ENCODE results near the gene THRAP3. TPM values are rescaled to one million over a fixed set of nuclear protein-coding genes. Genes with fewer than 3 reads are reported as not detected.

Gene THRAP3
- total and polyA plus RNA-seq, 2 of the 8 experiments (the other 6 are each of a cell fraction or from before 2014, with no cell fraction given): 40.2 to 183 TPM

DNA sequence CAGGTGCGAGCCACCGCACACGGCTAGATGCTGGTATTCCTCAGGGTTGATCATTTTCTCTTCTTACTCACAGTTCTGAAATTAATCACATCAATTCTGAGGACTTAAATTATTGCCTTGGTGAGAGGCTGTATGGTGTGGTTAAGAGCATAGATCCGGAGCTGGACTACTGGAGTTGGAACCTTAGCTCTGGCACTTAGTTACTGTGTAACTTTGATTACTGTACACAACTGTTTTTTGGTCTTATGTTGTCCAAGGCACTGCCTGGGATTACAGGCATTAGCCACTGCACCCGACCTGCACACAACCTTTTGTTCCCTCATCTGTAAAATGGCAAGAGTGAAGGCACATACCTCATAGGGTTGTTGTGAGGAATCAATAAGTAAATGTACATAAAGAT lies 25.6 kb upstream of the THRAP3 start:
- no peak overlapping the region for H3K4me2 ChIP-seq (ENCODE audit: insufficient read depth in 1 of 2, low read depth in 2 of 2, low read length in 2 of 2)
- 90% methylated on average over 5 of the region's 5 CpGs; no CpG with 5 or more reads in 1 of the 2 experiments for WGBS, 2 experiments (ENCODE audit: extremely low coverage in 1 of 2, insufficient coverage in 1 of 2, insufficient read length in 1 of 2, insufficient replicate concordance in 2 of 2, low coverage in 1 of 2, low lambda C conversion rate in 2 of 2, missing lambda C conversion rate in 1 of 2)
- H2BK5ac ChIP-seq (ENCODE audit: low read depth, low read length): no peak overlapping the region
- H3K4ac ChIP-seq (replicated peaks; ENCODE audit: insufficient read length, low read depth, low read length): no peak overlapping the region
- no peak overlapping the region for H2BK20ac ChIP-seq (ENCODE audit: low read length)
- no peak overlapping the region for H3K27ac ChIP-seq (ENCODE audit: low read depth, low read length)
- no peak for DNase-seq (ENCODE audit: low read depth in 1 of 2, low spot score in 2 of 2)
- no peaks in the 10 kb centered on the region; a peak in 1 of 4 replicates for H3K9me3 ChIP-seq (ENCODE audit: insufficient read depth in 2 of 2, low read depth in 1 of 2, low read length in 1 of 2)
- no peak overlapping the region for H4K8ac ChIP-seq (ENCODE audit: extremely low read depth, insufficient read depth, low read length)
- H3K4me1 ChIP-seq (replicated peaks in 1 of 4; ENCODE audit: control insufficient read depth in 3 of 4, insufficient read depth in 4 of 4, low read length in 3 of 4): peaks cover 0 to 5% (median 0%) of the 10 kb centered on the region in 4 experiments; a peak in 2 of 7 replicates
- no peaks in the 10 kb centered on the region for H3K27me3 ChIP-seq (replicated peaks in 1 of 4; ENCODE audit: control insufficient read depth in 3 of 4, extremely low read depth in 1 of 4, insufficient read depth in 3 of 4, low read length in 3 of 4)
- no peaks in the 10 kb centered on the region for H3K79me2 ChIP-seq (ENCODE audit: control insufficient read depth in 1 of 2, insufficient read depth in 2 of 2, low read length in 2 of 2)
- H3K36me3 ChIP-seq (ENCODE audit: control insufficient read depth in 2 of 4, insufficient read depth in 4 of 4, low read length in 3 of 4): no peaks in the 10 kb centered on the region
- ChIA-PET POLR2A (ENCODE audit: partially characterized antibody) (interaction anchor here (1.0 kb wide), 1 partner anchor 10 kb away, joined by 3 read pairs; no protein-coding TSS in a partner anchor), CTCF (ENCODE audit: partially characterized antibody) (interaction anchor here (0.7 to 4.3 kb wide), 4 partner anchors 11 to 87 kb away, joined by 3 to 17 read pairs (median 8); no protein-coding TSS in a partner anchor)
- H2BK15ac ChIP-seq (ENCODE audit: low read length): no peak overlapping the region
- no peak overlapping the region for H3K4me3 ChIP-seq (ENCODE audit: extremely low read depth in 1 of 4, insufficient read depth in 2 of 4, low read depth in 3 of 4, low read length in 4 of 4)
- H2AFZ ChIP-seq (ENCODE audit: low read length): no peak overlapping the region
- no peak overlapping the region for H2BK12ac ChIP-seq (ENCODE audit: low read depth, low read length)
- no peak for FAIRE-seq
- no peak overlapping the region for H3K56ac ChIP-seq (replicated peaks; ENCODE audit: insufficient read length, low read depth, low read length)
- H3K14ac ChIP-seq (ENCODE audit: insufficient read length): no peak overlapping the region
- H3K23me2 ChIP-seq (ENCODE audit: low read depth, low read length): no peaks in the 10 kb centered on the region
- TF ChIP-seq ZNF274 (IDR thresholded peaks at IDR 0.05; ENCODE audit: borderline replicate concordance, extremely low read depth, low read length): no peak
- H2BK120ac ChIP-seq (replicated peaks; ENCODE audit: low read depth, low read length): no peak overlapping the region
- no peaks in the 10 kb centered on the region for H3K79me1 ChIP-seq (ENCODE audit: low read depth, low read length)
- H2AK5ac ChIP-seq (ENCODE audit: low read depth, low read length): no peak overlapping the region
- H4K20me1 ChIP-seq (replicated peaks in 1 of 2; ENCODE audit: control insufficient read depth in 1 of 2, insufficient read depth in 2 of 2, low read length in 2 of 2): no peaks in the 10 kb centered on the region
- no peak overlapping the region for H4K91ac ChIP-seq (replicated peaks; ENCODE audit: insufficient read length, low read length)
- H3K23ac ChIP-seq (ENCODE audit: insufficient read length): no peak overlapping the region
- no peak overlapping the region for H3K18ac ChIP-seq (ENCODE audit: extremely low read depth, low read length)
- no peak overlapping the region for H4K5ac ChIP-seq (ENCODE audit: insufficient read length, low read depth, low read length)
- no peak overlapping the region for H3K9ac ChIP-seq (replicated peaks in 1 of 4; ENCODE audit: extremely low read depth in 1 of 4, low read depth in 3 of 4, low read length in 3 of 4)

All from H1 (cell line).